NCI-H2196 treated with DMSO at 0.1 percent for 48 hours (cell line): ENCODE data around the gene LNX2.
"Not testable (repeated sequence)": the region's sequence is repeated elsewhere in the genome, so short reads cannot be mapped to it uniquely, and the experiment has no call there.

Experiments
- DNase-seq: peaks from one replicate; lab custom pipeline; 2025; ENCODE audit not compliant: unreplicated experiment; lab: John Stamatoyannopoulos, UW

LNX2 gene

GRCh38 chr13:27638001-27638400 lies 17.7 kb upstream of the LNX2 start:
- DNase-seq, result no peak

GRCh38 chr13:27637289-27637626 lies 16.9 kb upstream of the LNX2 start:
- no peak for DNase-seq

GRCh38 chr13:27636589-27637288 lies 16.4 kb upstream of the LNX2 start:
- DNase-seq, result no peak

GRCh38 chr13:27635266-27635665 lies 14.9 kb upstream of the LNX2 start:
- no peak for DNase-seq

GRCh38 chr13:27634791-27635190 lies 14.5 kb upstream of the LNX2 start:
- DNase-seq, result no peak

GRCh38 chr13:27634231-27634630 lies 13.9 kb upstream of the LNX2 start:
- no peak for DNase-seq

GRCh38 chr13:27632648-27633047 lies 12.3 kb upstream of the LNX2 start:
- DNase-seq, result no peak

GRCh38 chr13:27632214-27632613 lies 11.9 kb upstream of the LNX2 start:
- DNase-seq, result no peak

- no peak for DNase-seq
Observed at GRCh38 chr13:27631665-27632064, 11.3 kb upstream of the LNX2 start.

- no peak for DNase-seq
Observed at GRCh38 chr13:27631156-27631555, 10.8 kb upstream of the LNX2 start.

- DNase-seq, result not testable (repeated sequence)
Observed at GRCh38 chr13:27628766-27629165, 8.4 kb upstream of the LNX2 start.

GRCh38 chr13:27628081-27628480 lies 7.8 kb upstream of the LNX2 start:
- DNase-seq, result no peak

GRCh38 chr13:27627380-27627779 lies 7.1 kb upstream of the LNX2 start:
- DNase-seq, result no peak

- DNase-seq, result no peak
Observed at GRCh38 chr13:27625839-27626238, 5.5 kb upstream of the LNX2 start.

- DNase-seq, result no peak
Observed at GRCh38 chr13:27624071-27624470, 3.7 kb upstream of the LNX2 start.

- DNase-seq, result no peak
Observed at GRCh38 chr13:27622881-27623280, 2.6 kb upstream of the LNX2 start.

- no peak for DNase-seq
Observed at GRCh38 chr13:27622102-27622820, 1.9 kb upstream of the LNX2 start.

GRCh38 chr13:27621366-27622101 lies 1.2 kb upstream of the LNX2 start, which contains the start of gene POLR1D:
POLR1D (plus strand) TSS chr13:27621892; CDS start chr13:27621984, 92 bp downstream.
- peak; percentile 16 for DNase-seq

- DNase-seq, result no peak
Observed at GRCh38 chr13:27621116-27621365, 712 bp upstream of the LNX2 start.

GRCh38 chr13:27619728-27620376 lies 477 bp downstream of the LNX2 start:
- DNase-seq, result no peak

- DNase-seq, result no peak
Observed at GRCh38 chr13:27619093-27619727, 1.1 kb downstream of the LNX2 start.
